TTC549 (cell line): Measurements from ENCODE around the gene RPA1.

Experiments used
- FAIRE-seq: peaks from 2 replicates; lab custom pipeline; 2012; peaks lifted over from hg19 to GRCh38; lab: Jason Lieb, UNC

RPA1 gene

GRCh38 chr17:1912146-1912545 is 82.3 kb downstream of the RPA1 start:
- FAIRE-seq, result no peak

GRCh38 chr17:1913702-1914101 is 83.9 kb downstream of the RPA1 start:
- FAIRE-seq, result no peak

- no peak for FAIRE-seq
These were observed 84.9 kb downstream of the RPA1 start for GRCh38 chr17:1914661-1915083.

GRCh38 chr17:1915889-1916288 is 86.1 kb downstream of the RPA1 start:
- FAIRE-seq, result no peak

- FAIRE-seq, result no peak
These were observed 86.5 kb downstream of the RPA1 start for GRCh38 chr17:1916316-1916715.

- no peak for FAIRE-seq
These were observed 87.3 kb downstream of the RPA1 start for GRCh38 chr17:1916963-1917715.

GRCh38 chr17:1918346-1919162 is 88.7 kb downstream of the RPA1 start:
- no peak for FAIRE-seq

GRCh38 chr17:1919201-1919600 is 89.4 kb downstream of the RPA1 start:
- FAIRE-seq, result no peak

- FAIRE-seq, result no peak
These were observed 91.1 kb downstream of the RPA1 start for GRCh38 chr17:1920948-1921351.

GRCh38 chr17:1928976-1929375 is 99.2 kb downstream of the RPA1 start:
- FAIRE-seq, result no peak

- no peak for FAIRE-seq
These were observed 100.5 kb downstream of the RPA1 start for GRCh38 chr17:1930337-1930645.

GRCh38 chr17:1931844-1932579 is 102.2 kb downstream of the RPA1 start:
- FAIRE-seq, result no peak

GRCh38 chr17:1933875-1934715 is 104.3 kb downstream of the RPA1 start:
- no peak for FAIRE-seq

- FAIRE-seq, result no peak
These were observed 105.1 kb downstream of the RPA1 start for GRCh38 chr17:1934901-1935300.

- no peak for FAIRE-seq
These were observed 107.0 kb downstream of the RPA1 start for GRCh38 chr17:1936766-1937165.

- no peak for FAIRE-seq
These were observed 107.7 kb downstream of the RPA1 start for GRCh38 chr17:1937461-1937860.

GRCh38 chr17:1939981-1940809 is 110.4 kb downstream of the RPA1 start:
- no peak for FAIRE-seq

- FAIRE-seq, result no peak
These were observed 111.0 kb downstream of the RPA1 start for GRCh38 chr17:1940810-1941185.

GRCh38 chr17:1941272-1942065 is 111.7 kb downstream of the RPA1 start:
- no peak for FAIRE-seq

GRCh38 chr17:1942066-1942365 is 112.2 kb downstream of the RPA1 start:
- no peak for FAIRE-seq
